ENCODE data around the gene VWA2.
A peak's percentile ranks its signal among the peaks of the same experiment; 100 is the strongest.
"Not testable (repeated sequence)": the region's sequence is repeated elsewhere in the genome, so short reads cannot be mapped to it uniquely, and the experiment has no call there.

The VWA2 gene

DNA sequence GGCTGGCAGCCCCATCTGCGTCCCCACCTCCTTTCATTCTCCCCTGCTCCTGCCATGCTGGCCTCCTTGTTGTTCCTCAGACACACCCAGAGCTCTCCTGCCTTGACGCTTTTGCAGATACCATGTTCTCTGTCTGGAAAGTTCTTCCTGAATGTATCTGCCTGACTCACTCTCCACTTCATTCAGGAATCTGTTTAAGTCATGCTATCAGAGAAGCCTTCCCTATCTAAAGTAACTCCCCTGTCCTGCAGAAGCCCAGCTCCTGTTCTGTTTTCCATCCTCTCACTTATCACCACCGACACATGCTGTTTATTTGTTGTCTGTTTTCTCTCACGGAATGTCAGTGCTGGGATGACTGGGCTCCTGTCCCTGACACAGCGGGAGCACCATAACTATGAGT is 83.3 kb downstream of the VWA2 start:
- no peak for ATAC-seq

DNA sequence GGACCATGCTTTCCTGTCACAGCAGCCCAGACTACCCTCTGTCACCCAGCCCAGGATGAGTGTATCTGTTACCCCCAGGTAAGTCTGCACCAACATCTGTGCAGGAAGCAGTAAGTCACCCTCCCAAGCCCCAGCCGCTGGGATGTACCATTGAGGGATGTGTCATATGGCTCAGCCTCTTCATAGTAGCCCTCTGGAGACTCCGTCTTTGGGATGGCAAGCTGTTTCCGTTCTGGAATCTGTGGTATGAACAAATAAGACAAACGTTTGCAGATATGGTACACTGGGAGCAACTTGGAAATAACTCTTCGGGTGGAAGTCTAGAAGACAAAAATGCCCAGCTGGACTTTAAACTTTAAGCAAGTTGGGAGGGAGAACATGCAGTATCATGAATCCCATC is 84.0 kb downstream of the VWA2 start:
- no peak for ATAC-seq

DNA sequence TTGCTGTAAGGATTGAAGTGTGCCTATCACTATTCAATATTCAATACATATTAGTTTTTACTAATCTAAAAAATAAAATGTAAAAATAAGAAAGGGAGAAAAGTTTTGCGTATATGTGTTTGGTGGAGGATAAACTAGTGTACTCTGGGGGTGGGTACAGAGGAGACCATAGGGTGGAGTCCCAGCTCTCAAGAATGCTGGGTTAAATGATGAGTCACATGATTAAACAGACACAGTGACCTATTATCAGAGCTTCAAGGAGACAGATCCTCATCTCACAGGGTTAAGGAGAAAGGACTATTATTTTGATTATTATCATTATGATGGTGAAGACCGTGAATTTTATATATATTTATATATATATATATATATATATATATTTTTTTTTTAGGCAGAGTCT is 87.7 kb downstream of the VWA2 start:
- no peak for ATAC-seq

DNA sequence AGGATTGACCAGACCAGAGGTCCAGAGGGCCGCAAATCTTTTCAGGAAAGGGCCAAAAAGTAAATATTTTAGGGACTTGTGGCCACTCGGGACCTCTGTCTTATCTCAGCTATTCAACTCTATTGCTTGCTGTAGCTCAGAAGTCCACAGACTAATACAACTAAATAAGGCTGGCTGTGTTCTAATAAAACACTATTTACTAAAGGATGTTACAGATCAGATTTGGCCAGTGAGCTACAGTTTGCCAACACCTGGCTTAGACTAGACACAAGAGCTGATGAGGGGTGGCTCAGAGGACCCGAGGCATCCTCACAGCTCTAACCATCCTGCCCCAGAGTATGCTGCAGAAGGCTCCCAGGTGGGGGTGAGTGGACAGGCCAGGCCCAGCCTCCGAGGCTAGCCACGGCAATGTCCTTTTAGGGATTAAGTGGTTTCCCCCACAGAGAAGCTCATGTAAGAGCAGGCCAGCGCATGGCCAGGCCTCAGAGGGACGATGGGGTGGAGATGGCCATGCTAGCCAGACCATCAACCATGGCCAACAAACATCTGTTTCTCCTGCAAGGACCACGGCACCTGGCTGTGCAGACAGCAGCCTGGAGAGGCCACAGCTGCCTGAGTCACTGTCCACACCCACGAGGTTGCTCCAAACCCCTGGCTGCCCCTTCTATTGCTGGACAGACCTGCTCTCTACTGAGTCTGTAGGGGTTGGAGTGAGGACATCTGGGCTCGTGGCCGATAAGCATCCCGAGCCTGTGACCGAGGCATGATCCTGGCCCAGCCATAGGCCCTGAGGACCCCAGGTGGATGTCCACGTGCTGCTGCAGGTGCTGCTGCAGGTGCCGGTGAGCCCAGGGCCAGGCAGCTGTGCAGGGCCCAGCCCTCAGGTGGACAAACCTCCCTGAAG is 88.7 kb downstream of the VWA2 start:
- ATAC-seq: no peak

GRCh38 chr10:114328441-114328812 is 89.4 kb downstream of the VWA2 start:
- ATAC-seq: no peak

- no peak for ATAC-seq
These were observed 89.8 kb downstream of the VWA2 start for GRCh38 chr10:114328874-114329273.

GRCh38 chr10:114329634-114330365 is 90.7 kb downstream of the VWA2 start:
- ATAC-seq: no peak

DNA sequence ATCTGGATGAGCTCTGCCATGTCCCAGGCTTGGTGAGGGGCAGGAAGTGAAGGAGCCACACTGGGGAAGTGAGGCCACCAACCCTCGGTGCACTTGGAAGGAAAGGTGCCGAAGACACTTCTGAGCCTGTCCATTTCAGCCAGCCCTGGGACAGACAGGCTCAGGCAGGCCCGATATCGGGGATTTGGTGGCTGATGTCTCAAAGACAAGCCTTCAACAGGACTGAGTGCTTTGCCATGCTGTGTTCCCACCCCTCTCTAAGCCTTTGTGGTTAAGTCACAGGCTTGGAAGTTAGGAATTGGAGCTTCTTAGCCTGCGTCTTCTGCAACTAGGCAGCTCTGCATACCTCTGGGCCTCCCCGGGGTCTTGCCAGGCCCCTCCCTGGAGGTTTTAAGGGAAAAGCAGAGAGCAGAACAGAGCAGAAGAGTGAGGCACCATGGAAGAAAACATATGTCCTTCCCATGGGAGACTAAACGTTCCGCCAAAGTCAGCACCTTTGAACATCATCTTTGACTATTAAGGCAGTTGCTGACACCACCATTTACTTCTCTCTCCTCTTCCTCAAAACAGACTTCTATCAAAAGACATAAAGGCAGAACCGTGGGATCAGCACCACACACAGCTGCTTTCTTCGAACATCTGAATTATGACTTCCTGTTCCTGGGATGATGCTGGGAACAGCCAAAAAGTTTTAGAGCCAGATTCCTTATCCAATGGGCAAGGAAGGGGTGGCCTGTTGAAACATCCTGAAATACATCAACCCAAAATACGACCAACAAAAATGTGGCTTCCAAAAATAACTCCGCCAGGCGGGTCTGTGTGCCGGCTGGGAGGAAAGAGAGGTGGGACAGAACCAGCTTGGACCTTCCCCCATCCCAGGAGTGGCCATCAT is 93.5 kb downstream of the VWA2 start:
- ATAC-seq: no peak

- not testable (repeated sequence) for ATAC-seq
These were observed 94.4 kb downstream of the VWA2 start for GRCh38 chr10:114333441-114333840.

DNA sequence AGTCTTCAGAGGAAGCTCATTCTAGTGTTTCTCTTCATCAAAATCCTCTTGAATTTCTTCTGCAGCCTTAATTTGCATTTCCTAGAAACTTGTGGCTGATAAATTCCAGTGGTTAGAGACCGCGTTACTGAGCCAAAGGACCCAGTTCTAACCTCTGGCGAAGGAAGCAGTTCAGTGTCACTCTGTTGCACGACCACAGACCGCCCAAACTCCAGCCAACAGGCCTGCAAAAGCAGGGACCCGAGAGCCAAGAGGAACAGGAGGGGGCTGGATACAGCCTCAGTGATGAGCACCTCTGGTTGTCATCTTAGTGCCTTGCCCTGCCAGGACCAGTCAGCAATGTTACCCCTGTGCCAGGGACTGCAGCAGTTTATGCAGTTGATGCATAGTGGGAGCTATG is 95.2 kb downstream of the VWA2 start:
- ATAC-seq: no peak

DNA sequence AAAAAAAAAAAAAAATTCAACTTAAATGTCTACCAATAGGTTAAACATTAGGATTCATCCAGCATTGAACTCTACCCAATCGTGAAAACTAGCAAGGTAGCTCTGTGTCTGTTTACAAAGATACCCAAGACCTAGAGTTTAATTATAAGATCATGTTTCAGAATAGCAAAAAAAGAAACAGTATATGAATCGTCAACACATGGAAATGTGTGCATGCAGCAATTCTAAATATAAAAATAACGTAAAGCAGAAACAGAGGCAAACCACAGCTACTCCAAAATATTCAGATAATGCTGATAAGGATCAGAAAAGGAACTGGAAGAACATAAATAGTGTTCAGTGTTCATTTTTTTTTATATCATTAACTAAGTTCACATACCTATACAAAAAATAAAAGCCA is 96.6 kb downstream of the VWA2 start:
- no peak for ATAC-seq

GRCh38 chr10:114336823-114337509 is 97.9 kb downstream of the VWA2 start:
- ATAC-seq: no peak

GRCh38 chr10:114337510-114338462 is 98.7 kb downstream of the VWA2 start:
- ATAC-seq: peak in 1 of 2 donors; percentile 33

- ATAC-seq: no peak
These were observed 101.8 kb downstream of the VWA2 start for GRCh38 chr10:114340816-114341215.

All from activated CD4-positive, CD25-positive, alpha-beta regulatory T cell treated with anti-CD3 and anti-CD28 coated beads, Interleukin-2, amount 50 U/mL, for 24 hours (primary cell).